Trophoblast cell (in vitro differentiated cells and primary cell): ENCODE results near the gene CERS6.

ENCODE experiments used
- DNase-seq, 2 donors: peaks; one replicate each; pipeline ENCODE4 v3.0.0-alpha.2; 2016
- H2AFZ ChIP-seq: 2 replicates; pipeline ENCODE4 v1.6.1; 2013; ENCODE audit warnings: low read length, moderate library complexity, mild to moderate bottlenecking; ENCODE audit not compliant: insufficient read depth, poor library complexity
- H2AK5ac ChIP-seq: 2 replicates; pipeline ENCODE4 v1.6.1; 2013; ENCODE audit warnings: mild to moderate bottlenecking, low read length
- H2BK120ac ChIP-seq: 2 replicates; pipeline ENCODE4 v1.6.1; 2013; ENCODE audit warnings: low read length, mild to moderate bottlenecking, moderate library complexity; ENCODE audit not compliant: insufficient read depth, poor library complexity
- H2BK12ac ChIP-seq: 2 replicates; pipeline ENCODE4 v1.6.1; 2013; ENCODE audit warnings: mild to moderate bottlenecking, low read length, moderate library complexity
- H2BK5ac ChIP-seq: 2 replicates; pipeline ENCODE4 v1.6.1; 2013; ENCODE audit warnings: low read length, low read depth, moderate library complexity, mild to moderate bottlenecking; ENCODE audit not compliant: poor library complexity
- H3K14ac ChIP-seq: 2 replicates; pipeline ENCODE4 v1.6.1; 2013; ENCODE audit warnings: mild to moderate bottlenecking, low read length
- H3K18ac ChIP-seq: 2 replicates; pipeline ENCODE4 v1.6.1; 2013; ENCODE audit warnings: mild to moderate bottlenecking, low read length
- H3K23ac ChIP-seq: 2 replicates; pipeline ENCODE4 v1.6.1; 2013; ENCODE audit warnings: low read length
- H3K27ac ChIP-seq: 2 replicates; pipeline ENCODE4 v1.5.1; 2013; ENCODE audit warnings: low read depth, mild to moderate bottlenecking, inconsistent platforms, low read length, moderate library complexity
- H3K27me3 ChIP-seq: 2 replicates; pipeline ENCODE4 v1.6.1; 2013; ENCODE audit warnings: inconsistent platforms, mild to moderate bottlenecking, low read length, moderate library complexity; ENCODE audit not compliant: insufficient read depth
- H3K36me3 ChIP-seq, 2 experiments: 1 replicate in 1 of 2; 2 replicates in 1 of 2; pipeline ENCODE4 v1.6.1; 2013; ENCODE audit warnings: low read length in 2 of 2, mild to moderate bottlenecking in 2 of 2, moderate library complexity in 1 of 2; ENCODE audit not compliant: insufficient read depth in 2 of 2, control insufficient read depth in 1 of 2
- H3K4ac ChIP-seq: 2 replicates; pipeline ENCODE4 v1.6.1; 2013; ENCODE audit warnings: low read depth, mild to moderate bottlenecking, low read length, moderate library complexity
- H3K4me1 ChIP-seq, 2 experiments: 1 replicate in 1 of 2; 2 replicates in 1 of 2; pipeline ENCODE4 v1.6.1; 2013; ENCODE audit warnings: low read length in 2 of 2, mild to moderate bottlenecking in 2 of 2, moderate library complexity in 1 of 2; ENCODE audit not compliant: insufficient read depth in 2 of 2, control insufficient read depth in 1 of 2
- H3K4me2 ChIP-seq: 2 replicates; pipeline ENCODE4 v1.6.1; 2013; ENCODE audit warnings: inconsistent platforms, mild to moderate bottlenecking, low read length, moderate library complexity
- H3K4me3 ChIP-seq: 2 replicates; pipeline ENCODE4 v1.5.1; 2013; ENCODE audit warnings: mild to moderate bottlenecking, low read depth, low read length, inconsistent platforms
- H3K79me1 ChIP-seq: one replicate; pipeline ENCODE4 v1.6.1; 2013; ENCODE audit warnings: low read length
- H3K79me2 ChIP-seq: 2 replicates; pipeline ENCODE4 v1.6.1; 2013; ENCODE audit warnings: low read length, mild to moderate bottlenecking; ENCODE audit not compliant: control insufficient read depth, insufficient read depth, poor library complexity
- H3K9ac ChIP-seq: 2 replicates; pipeline ENCODE4 v1.6.1; 2013; ENCODE audit warnings: mild to moderate bottlenecking, low read length
- H3K9me3 ChIP-seq: 2 replicates; pipeline ENCODE4 v1.6.1; 2013; ENCODE audit warnings: low read depth, mild to moderate bottlenecking, control low read depth, inconsistent platforms, low read length; ENCODE audit not compliant: insufficient read depth
- H4K12ac ChIP-seq: 2 replicates; pipeline ENCODE4 v1.6.1; 2013; ENCODE audit warnings: low read depth, mild to moderate bottlenecking, low read length, moderate library complexity
- H4K8ac ChIP-seq: 2 replicates; pipeline ENCODE4 v1.6.1; 2013; ENCODE audit warnings: low read depth, mild to moderate bottlenecking, low read length, moderate library complexity
- H4K91ac ChIP-seq: one replicate; pipeline ENCODE4 v1.6.1; 2013; ENCODE audit warnings: low read depth, mild to moderate bottlenecking, low read length, moderate library complexity
- WGBS: extraction: QIAGEN DNeasy Blood & Tissue Kit; methylation state at CpG from one replicate; pipeline ENCODE4 v1.1.7; 2013; ENCODE audit warnings: missing lambda C conversion rate; ENCODE audit not compliant: insufficient read length, insufficient coverage; ENCODE audit errors: extremely low coverage; 5-methylcytosine and 5-hydroxymethylcytosine counted together

CERS6 gene

DNA sequence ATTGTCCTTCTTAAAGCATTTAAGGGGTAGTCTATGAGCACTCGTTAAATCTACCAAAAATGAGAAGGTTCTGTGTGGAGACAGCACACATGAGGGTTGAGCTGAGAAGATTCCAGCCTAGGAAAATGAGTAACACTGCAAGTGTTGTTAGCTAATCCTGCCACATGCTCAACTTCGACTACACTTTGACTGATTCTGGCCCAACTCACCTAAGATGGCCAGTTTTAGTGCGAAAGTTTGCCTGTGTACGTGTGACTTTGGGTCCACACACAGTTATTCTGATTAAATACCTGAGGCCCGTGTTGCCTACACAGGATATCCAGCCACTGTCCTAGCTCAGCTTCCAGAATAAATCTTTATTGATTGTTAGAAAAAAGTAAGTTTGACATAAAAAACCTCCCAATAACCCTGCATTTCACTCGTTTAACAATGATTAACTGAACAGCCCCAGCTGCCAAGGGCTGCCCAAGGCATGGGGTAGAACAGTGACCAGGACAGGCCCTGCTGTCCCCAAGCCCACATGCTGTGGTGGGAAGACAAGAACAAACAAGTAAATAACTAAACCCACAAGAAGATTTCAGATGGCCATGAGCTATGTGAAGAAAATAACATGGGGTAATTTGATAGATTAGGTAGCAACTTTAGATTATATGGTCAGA, 14.7 kb upstream of the CERS6 start:
- H3K4ac ChIP-seq: no peak overlapping the region
- no CpG with 5 or more reads among the region's 6 CpGs for WGBS

DNA sequence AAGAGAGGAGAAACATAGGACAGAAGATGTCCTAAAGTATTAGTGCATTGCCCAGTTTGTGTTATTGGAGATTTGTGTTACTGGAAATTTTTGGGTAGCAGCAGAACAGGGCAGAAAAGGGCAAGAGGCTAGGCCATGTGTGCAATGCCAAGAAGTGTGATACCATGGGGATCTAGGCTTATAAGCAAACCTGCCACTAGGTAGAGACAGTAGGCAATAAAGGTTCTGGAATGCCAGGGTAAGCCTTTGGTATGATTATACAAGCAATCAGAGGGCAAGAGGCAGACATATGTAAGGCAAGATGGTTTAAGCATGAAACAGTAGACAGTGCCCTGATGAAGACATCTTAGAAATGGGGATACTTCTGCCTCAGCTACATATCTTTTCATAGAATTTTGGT, 12.3 kb upstream of the CERS6 start:
- Histone ChIP-seq H4K91ac (no peak overlapping the region), H2BK5ac (no peak overlapping the region), H3K4me3 (no peak overlapping the region), H3K27ac (no peak overlapping the region), H3K9ac (no peak overlapping the region), H3K23ac (no peak overlapping the region), H4K12ac (no peak overlapping the region), H3K27me3 (no peaks in the 10 kb centered on the region), H3K79me1 (no peaks in the 10 kb centered on the region), H3K79me2 (no peaks in the 10 kb centered on the region), H2BK120ac (no peak overlapping the region), H3K4me1 (no peaks in the 10 kb centered on the region), H3K4ac (no peak overlapping the region), H2AFZ (no peak overlapping the region), H2BK12ac (no peak overlapping the region), H2AK5ac (no peak overlapping the region), H3K36me3 (peaks cover 0 to 2% of the 10 kb centered on the region in 2 experiments), H4K8ac (no peak overlapping the region), H3K9me3 (no peaks in the 10 kb centered on the region), H3K18ac (no peak overlapping the region), H3K14ac (no peak overlapping the region), H3K4me2 (no peak overlapping the region)
- DNase-seq: no peak

More for the DNA sequence above, 14.7 kb upstream of the CERS6 start:
- H2BK120ac ChIP-seq: no peak overlapping the region
- H3K18ac ChIP-seq: no peak overlapping the region
- H2BK5ac ChIP-seq: no peak overlapping the region
- H4K8ac ChIP-seq: no peak overlapping the region
- no peaks in the 10 kb centered on the region for H3K27me3 ChIP-seq
- no peaks in the 10 kb centered on the region for H3K79me2 ChIP-seq
- H3K4me2 ChIP-seq: no peak overlapping the region
- H2BK12ac ChIP-seq: no peak overlapping the region
- no peaks in the 10 kb centered on the region for H3K79me1 ChIP-seq
- H3K27ac ChIP-seq: no peak overlapping the region
- H4K12ac ChIP-seq: no peak overlapping the region
- no peak for DNase-seq
- H3K14ac ChIP-seq: no peak overlapping the region
- no peak overlapping the region for H2AFZ ChIP-seq
- H2AK5ac ChIP-seq: no peak overlapping the region
- H3K4me1 ChIP-seq: no peaks in the 10 kb centered on the region
- peak overlapping the region; percentile 90 for H3K23ac ChIP-seq
- no peak overlapping the region for H3K4me3 ChIP-seq
- no peak overlapping the region for H3K9ac ChIP-seq
- H3K9me3 ChIP-seq: no peaks in the 10 kb centered on the region
- H3K36me3 ChIP-seq: peaks cover 0 to 2% of the 10 kb centered on the region in 2 experiments
- H4K91ac ChIP-seq: no peak overlapping the region

DNA sequence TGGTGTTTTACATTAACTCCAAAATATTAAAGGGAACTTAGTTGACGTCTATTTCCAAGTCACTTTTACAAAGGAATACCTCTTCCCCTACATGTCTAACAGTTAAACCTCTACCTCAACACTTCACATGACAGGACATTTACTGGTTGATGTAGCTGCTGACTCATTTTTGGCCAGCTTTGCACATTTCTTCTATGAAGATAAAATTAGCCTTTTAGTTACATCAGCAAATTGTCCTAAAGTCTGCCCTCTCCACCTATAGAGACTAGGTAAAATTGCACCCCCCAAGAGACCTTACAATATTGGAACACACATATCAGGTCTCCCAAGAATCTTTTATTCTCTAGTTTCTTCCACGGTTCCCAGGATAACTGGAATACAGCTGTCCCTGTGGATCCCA, 10.1 kb upstream of the CERS6 start:
- Histone ChIP-seq H3K27ac (no peak overlapping the region), H4K91ac (no peak overlapping the region), H2BK120ac (no peak overlapping the region), H2BK5ac (no peak overlapping the region), H3K27me3 (no peaks in the 10 kb centered on the region), H4K8ac (no peak overlapping the region), H3K79me2 (no peaks in the 10 kb centered on the region), H2AFZ (no peak overlapping the region), H3K4me1 (no peaks in the 10 kb centered on the region), H3K23ac (no peak overlapping the region), H3K14ac (no peak overlapping the region), H3K4me2 (no peak overlapping the region), H3K4me3 (no peak overlapping the region), H3K79me1 (no peaks in the 10 kb centered on the region), H4K12ac (no peak overlapping the region), H2AK5ac (no peak overlapping the region), H3K36me3 (no peaks in the 10 kb centered on the region), H3K4ac (no peak overlapping the region), H3K9ac (no peak overlapping the region), H3K18ac (no peak overlapping the region), H3K9me3 (no peaks in the 10 kb centered on the region), H2BK12ac (no peak overlapping the region)
- no CpG with 5 or more reads among the region's 2 CpGs for WGBS
- DNase-seq: no peak

DNA sequence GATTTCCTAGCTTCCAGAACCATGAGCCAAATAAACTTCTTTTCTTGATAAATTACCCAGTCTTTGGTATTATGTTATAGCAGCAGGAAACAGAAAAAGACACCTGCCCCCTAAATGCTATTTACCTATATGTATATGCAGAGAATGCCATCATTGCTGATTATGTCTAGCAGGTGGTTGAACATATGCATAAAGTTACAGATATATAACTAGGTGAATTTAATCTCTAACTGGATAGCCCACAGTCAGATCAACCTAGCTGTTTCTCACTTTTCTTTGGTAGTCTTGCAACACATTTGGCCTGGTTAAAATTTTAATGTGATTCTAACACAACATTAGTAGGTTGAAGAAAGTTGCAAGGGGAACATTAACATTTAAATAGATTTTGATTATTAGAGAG, 7.1 kb upstream of the CERS6 start:
- peaks cover 2% of the 10 kb centered on the region for H3K9me3 ChIP-seq
- H2BK5ac ChIP-seq: no peak overlapping the region
- H4K91ac ChIP-seq: no peak overlapping the region
- DNase-seq: no peak
- no peak overlapping the region for H3K14ac ChIP-seq
- no peak overlapping the region for H2BK12ac ChIP-seq
- H3K79me2 ChIP-seq: no peaks in the 10 kb centered on the region
- H2AK5ac ChIP-seq: no peak overlapping the region
- H3K79me1 ChIP-seq: no peaks in the 10 kb centered on the region
- H3K27ac ChIP-seq: no peak overlapping the region
- H3K4me2 ChIP-seq: no peak overlapping the region
- H3K4me3 ChIP-seq: no peak overlapping the region
- H3K4me1 ChIP-seq: no peaks in the 10 kb centered on the region
- no peaks in the 10 kb centered on the region for H3K27me3 ChIP-seq
- H4K8ac ChIP-seq: no peak overlapping the region
- no peak overlapping the region for H3K9ac ChIP-seq
- no peak overlapping the region for H2AFZ ChIP-seq
- no peak overlapping the region for H3K4ac ChIP-seq
- no peaks in the 10 kb centered on the region for H3K36me3 ChIP-seq
- H4K12ac ChIP-seq: no peak overlapping the region
- H3K23ac ChIP-seq: no peak overlapping the region
- H2BK120ac ChIP-seq: no peak overlapping the region
- H3K18ac ChIP-seq: no peak overlapping the region
